Prostate gland (tissue), 2 donors: ENCODE data around the gene GLS.

Source experiments
- POLR2A ChIP-seq: fragments of 450-650 bp; IDR thresholded peaks from one replicate; pipeline ENCODE4 v1.6.1; 2016; ENCODE audit warnings: antibody characterized with exemption, mild to moderate bottlenecking
- POLR2AphosphoS5 ChIP-seq: sonication (generic); formaldehyde crosslinking; IDR thresholded peaks from one replicate; pipeline ENCODE4 v1.6.1; 2017; ENCODE audit warnings: antibody characterized with exemption
- TF ChIP-seq, protein P1 (sequence below), 4 experiments: fragments of 200-600 bp in 2 of 4; fragments of 450-650 bp in 2 of 4; sonication (generic) in 2 of 4; IDR thresholded peaks; 1 replicate in 3 of 4; 2 replicates in 1 of 4; pipeline ENCODE4 v1.5.1; 2016 to 2019; ENCODE audit warnings: antibody characterized with exemption in 4 of 4, mild to moderate bottlenecking in 2 of 4, moderate library complexity in 2 of 4

DNA sequence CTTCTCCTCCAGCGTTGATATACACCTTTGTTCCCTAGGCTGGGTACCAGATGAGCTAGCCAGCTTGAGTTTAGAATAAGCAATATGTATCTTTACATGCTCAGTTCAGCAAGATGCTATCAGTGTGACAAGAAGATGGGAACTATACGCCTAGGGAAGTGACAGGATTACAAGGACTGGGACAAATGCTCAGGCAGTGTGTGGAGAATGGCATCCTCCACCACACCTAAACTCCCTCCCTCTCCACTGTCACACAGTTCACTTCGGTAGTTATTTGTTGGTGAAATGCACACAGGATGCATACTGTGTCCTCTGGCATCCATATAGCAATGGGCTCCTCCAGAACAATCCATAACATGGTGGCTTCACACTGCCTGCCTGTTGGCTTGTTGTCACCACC lies 125.7 kb downstream of the GLS start:
- TF ChIP-seq POLR2A (no peak), POLR2AphosphoS5 (no peak)
- TF ChIP-seq, protein P1, sequence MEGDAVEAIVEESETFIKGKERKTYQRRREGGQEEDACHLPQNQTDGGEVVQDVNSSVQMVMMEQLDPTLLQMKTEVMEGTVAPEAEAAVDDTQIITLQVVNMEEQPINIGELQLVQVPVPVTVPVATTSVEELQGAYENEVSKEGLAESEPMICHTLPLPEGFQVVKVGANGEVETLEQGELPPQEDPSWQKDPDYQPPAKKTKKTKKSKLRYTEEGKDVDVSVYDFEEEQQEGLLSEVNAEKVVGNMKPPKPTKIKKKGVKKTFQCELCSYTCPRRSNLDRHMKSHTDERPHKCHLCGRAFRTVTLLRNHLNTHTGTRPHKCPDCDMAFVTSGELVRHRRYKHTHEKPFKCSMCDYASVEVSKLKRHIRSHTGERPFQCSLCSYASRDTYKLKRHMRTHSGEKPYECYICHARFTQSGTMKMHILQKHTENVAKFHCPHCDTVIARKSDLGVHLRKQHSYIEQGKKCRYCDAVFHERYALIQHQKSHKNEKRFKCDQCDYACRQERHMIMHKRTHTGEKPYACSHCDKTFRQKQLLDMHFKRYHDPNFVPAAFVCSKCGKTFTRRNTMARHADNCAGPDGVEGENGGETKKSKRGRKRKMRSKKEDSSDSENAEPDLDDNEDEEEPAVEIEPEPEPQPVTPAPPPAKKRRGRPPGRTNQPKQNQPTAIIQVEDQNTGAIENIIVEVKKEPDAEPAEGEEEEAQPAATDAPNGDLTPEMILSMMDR (IDR thresholded peaks at IDR 0.05): no peak
